C4-2B (cell line): Measurements from ENCODE around the gene OFD1.

Experiments
- ZFX ChIP-seq: fragments of 450-650 bp; IDR thresholded peaks from 2 replicates; pipeline ENCODE4 v1.6.1; 2017
- TF ChIP-seq, protein P1 (sequence below): fragments of 450-650 bp; conservative IDR thresholded peaks from 2 replicates; pipeline ENCODE4 v1.5.1; 2017; ENCODE audit warnings: mild to moderate bottlenecking

DNA sequence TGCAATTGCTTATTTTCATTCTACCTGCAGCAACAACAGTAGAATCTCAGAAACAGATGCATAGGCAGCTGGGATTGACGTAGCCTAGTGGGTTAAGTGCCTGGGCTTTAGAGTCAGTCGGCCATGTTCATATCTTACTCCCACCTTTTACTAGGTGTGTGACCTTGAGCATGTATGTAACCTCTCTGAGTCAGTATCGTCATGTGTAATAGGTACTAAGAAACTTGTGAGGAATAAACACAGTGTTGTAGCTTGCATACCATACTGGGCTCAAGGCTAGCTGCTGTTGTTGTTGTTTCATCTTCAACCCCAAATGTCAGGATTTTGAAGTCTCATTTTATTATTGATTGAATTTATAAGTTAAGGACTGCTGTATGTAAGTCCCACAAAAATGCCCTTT lies 31.4 kb upstream of the OFD1 start:
- TF ChIP-seq, protein P1, sequence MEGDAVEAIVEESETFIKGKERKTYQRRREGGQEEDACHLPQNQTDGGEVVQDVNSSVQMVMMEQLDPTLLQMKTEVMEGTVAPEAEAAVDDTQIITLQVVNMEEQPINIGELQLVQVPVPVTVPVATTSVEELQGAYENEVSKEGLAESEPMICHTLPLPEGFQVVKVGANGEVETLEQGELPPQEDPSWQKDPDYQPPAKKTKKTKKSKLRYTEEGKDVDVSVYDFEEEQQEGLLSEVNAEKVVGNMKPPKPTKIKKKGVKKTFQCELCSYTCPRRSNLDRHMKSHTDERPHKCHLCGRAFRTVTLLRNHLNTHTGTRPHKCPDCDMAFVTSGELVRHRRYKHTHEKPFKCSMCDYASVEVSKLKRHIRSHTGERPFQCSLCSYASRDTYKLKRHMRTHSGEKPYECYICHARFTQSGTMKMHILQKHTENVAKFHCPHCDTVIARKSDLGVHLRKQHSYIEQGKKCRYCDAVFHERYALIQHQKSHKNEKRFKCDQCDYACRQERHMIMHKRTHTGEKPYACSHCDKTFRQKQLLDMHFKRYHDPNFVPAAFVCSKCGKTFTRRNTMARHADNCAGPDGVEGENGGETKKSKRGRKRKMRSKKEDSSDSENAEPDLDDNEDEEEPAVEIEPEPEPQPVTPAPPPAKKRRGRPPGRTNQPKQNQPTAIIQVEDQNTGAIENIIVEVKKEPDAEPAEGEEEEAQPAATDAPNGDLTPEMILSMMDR: no peak
- no peak for TF ChIP-seq ZFX
